Upper lobe of right lung (tissue), 1 donor: ENCODE results near the gene PCCA. TPM values are rescaled to one million over a fixed set of nuclear protein-coding genes. Genes with fewer than 3 reads are reported as not detected.

Experiments
- ATAC-seq: fragments of 200-7000 bp; cut with Tn5 transposase; one replicate; pipeline ENCODE4 v1.9.1; 2020; ENCODE audit warnings: mild to moderate bottlenecking, moderate library complexity
- DNase-seq: peaks from one replicate; pipeline ENCODE4 v3.0.0-alpha.2; 2020
- H3K27ac ChIP-seq: fragments of 200-600 bp; one replicate; pipeline ENCODE4 v1.8.0; 2022
- H3K27me3 ChIP-seq: fragments of 200-600 bp; one replicate; pipeline ENCODE4 v1.8.0; 2022; ENCODE audit warnings: mild to moderate bottlenecking
- H3K36me3 ChIP-seq: fragments of 200-600 bp; one replicate; pipeline ENCODE4 v1.8.0; 2022
- H3K4me1 ChIP-seq: fragments of 200-600 bp; one replicate; pipeline ENCODE4 v1.8.0; 2022
- H3K4me3 ChIP-seq: fragments of 200-600 bp; one replicate; pipeline ENCODE4 v1.8.0; 2022; ENCODE audit warnings: mild to moderate bottlenecking
- H3K9me3 ChIP-seq: fragments of 200-600 bp; one replicate; pipeline ENCODE4 v1.8.0; 2022
- CTCF ChIP-seq: fragments of 200-600 bp; IDR thresholded peaks from one replicate; pipeline ENCODE4 v1.8.0; 2022; ENCODE audit warnings: antibody characterized with exemption
- intact Hi-C: fragments of 100-400 bp; cut with DNase I; formaldehyde crosslinking; loops from one replicate; pipeline ENCODE4 v1.11.0; 2022
- total RNA-seq: library from RNA; stranded (reverse); fragmentation: NEBNext Ultra II Directional; extraction: Animal tissue kit (Norgen Biotek cat#: 25700); gene quantifications from one replicate; pipeline ENCODE4 v1.2.1, GENCODE V29; 2021
- donor health status: DM: no; HTN: yes; CAD: no; lungs with severe emphysema.

The PCCA gene
- total RNA-seq, 1 donor from 2014 or later = 34.7 TPM

DNA sequence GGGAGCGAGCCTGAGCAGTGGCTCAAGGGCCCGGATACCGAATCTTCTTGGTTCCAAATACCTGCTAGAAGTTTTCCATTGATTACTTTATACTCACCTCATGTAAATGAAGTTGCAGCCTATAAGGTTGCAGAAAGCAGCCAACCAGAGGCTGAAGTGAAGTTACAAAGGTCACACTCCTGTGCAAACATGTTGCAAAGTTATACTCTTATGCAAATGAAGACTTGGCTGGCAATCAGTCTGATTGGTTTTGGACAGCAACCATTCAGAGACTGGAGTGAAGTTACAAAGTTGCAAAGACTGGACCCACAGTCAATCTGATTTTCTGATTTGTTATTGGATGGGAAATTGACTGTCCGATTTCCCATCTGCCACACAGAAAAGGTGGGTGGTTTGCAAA is 347.2 kb downstream of the PCCA start:
- Histone ChIP-seq H3K36me3 (no peaks in the 10 kb centered on the region), H3K27ac (no peak overlapping the region), H3K27me3 (no peaks in the 10 kb centered on the region), H3K9me3 (no peaks in the 10 kb centered on the region), H3K4me1 (peaks cover 6% of the 10 kb centered on the region), H3K4me3 (no peak overlapping the region)
- intact Hi-C loops = no loop called here
- no peak for DNase-seq
- no peak for ATAC-seq
- no peak for TF ChIP-seq CTCF

DNA sequence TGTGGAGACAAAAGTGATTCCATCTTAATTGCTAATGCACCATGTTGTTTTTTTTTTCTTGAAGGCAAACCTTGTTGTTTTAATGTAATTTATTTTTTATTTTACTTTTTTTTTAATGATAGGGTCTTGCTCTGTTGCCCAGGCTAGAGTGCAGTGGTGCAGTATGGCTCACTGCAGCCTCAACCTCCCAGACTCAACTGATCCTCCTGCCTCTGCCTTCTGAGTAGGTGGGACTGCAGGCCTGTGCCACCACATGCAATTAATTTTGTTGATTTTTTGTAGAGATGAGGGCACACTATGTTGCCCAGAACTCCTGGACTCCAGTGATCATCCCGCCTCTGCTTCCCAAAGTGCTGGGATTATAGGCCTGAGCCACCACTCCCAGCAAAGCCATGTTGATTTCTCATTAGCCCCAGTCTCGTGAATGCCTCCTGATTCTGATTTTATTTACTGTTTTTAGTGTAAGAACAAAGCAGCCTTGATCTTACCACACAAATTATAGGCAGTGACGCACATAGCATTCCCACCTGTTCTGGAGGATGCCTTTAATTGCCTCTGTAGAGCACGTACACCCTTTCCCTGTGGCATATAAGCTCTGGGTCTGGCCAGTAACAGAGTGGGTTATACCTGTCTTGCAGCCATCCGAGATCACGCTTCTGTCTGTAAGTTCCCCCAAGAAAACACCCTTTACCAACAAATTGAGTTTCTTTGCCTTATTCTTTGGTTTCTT is 349.3 kb downstream of the PCCA start:
- H3K36me3 ChIP-seq = no peaks in the 10 kb centered on the region
- no peak for TF ChIP-seq CTCF
- ATAC-seq (no peak), DNase-seq (no peak)
- H3K4me3 ChIP-seq = no peak overlapping the region
- intact Hi-C loops = no loop called here
- H3K9me3 ChIP-seq = no peaks in the 10 kb centered on the region
- H3K27ac ChIP-seq = no peak overlapping the region
- no peaks in the 10 kb centered on the region for H3K27me3 ChIP-seq
- peaks cover 7% of the 10 kb centered on the region for H3K4me1 ChIP-seq

- DNase-seq (no peak), ATAC-seq (no peak)
- Histone ChIP-seq H3K4me3 (no peak overlapping the region), H3K4me1 (peaks cover 7% of the 10 kb centered on the region), H3K9me3 (no peaks in the 10 kb centered on the region), H3K36me3 (no peaks in the 10 kb centered on the region), H3K27ac (no peak overlapping the region), H3K27me3 (no peaks in the 10 kb centered on the region)
- TF ChIP-seq CTCF = no peak
- intact Hi-C loops = no loop called here
Observed at GRCh38 chr13:100439247-100439970, 350.5 kb downstream of the PCCA start.

GRCh38 chr13:100440751-100441425 is 352.0 kb downstream of the PCCA start:
- H3K27ac ChIP-seq = no peak overlapping the region
- intact Hi-C loops = no loop called here

More at GRCh38 chr13:100440751-100441425, 352.0 kb downstream of the PCCA start:
- no peak for TF ChIP-seq CTCF
- H3K4me3 ChIP-seq = no peak overlapping the region
- no peak for DNase-seq
- H3K36me3 ChIP-seq = no peaks in the 10 kb centered on the region
- no peaks in the 10 kb centered on the region for H3K27me3 ChIP-seq
- no peaks in the 10 kb centered on the region for H3K9me3 ChIP-seq
- no peak for ATAC-seq
- peaks cover 7% of the 10 kb centered on the region for H3K4me1 ChIP-seq
